Right lobe of liver (tissue), 6 donors: ENCODE data around the gene TJP3. TPM values are rescaled to one million over a fixed set of nuclear protein-coding genes. Genes with fewer than 3 reads are reported as not detected.

Source experiments
- ATAC-seq, 4 donors: fragments of 200-7000 bp; cut with Tn5 transposase; one replicate each; pipeline ENCODE4 v1.9.1; 2020; ENCODE audit warnings: mild to moderate bottlenecking in 4 of 4, moderate library complexity in 4 of 4
- DNase-seq, 3 donors: peaks; one replicate each; pipeline ENCODE4 v3.0.0-alpha.2; 2020
- H3K27ac ChIP-seq, 3 donors: fragments of 200-600 bp; one replicate each; pipeline ENCODE4 v1.8.0; 2022
- H3K27me3 ChIP-seq, 2 donors: fragments of 200-600 bp; one replicate each; pipeline ENCODE4 v1.8.0; 2022
- H3K36me3 ChIP-seq, 4 donors: fragments of 200-600 bp; sonication (generic) in 1 of 4; one replicate each; pipeline versions ENCODE4 v1.5.1 to v1.8.0; 2017 to 2022; ENCODE audit warnings: control low read depth in 1 of 4
- H3K4me1 ChIP-seq, 4 donors: fragments of 200-600 bp; sonication (generic) in 1 of 4; one replicate each; pipeline versions ENCODE4 v1.5.1 to v1.8.0; 2017 to 2022; ENCODE audit warnings: control low read depth in 1 of 4
- H3K4me3 ChIP-seq, 3 donors: fragments of 200-600 bp; one replicate each; pipeline ENCODE4 v1.8.0; 2022
- H3K9me3 ChIP-seq, 4 donors: fragments of 200-600 bp; sonication (generic) in 1 of 4; one replicate each; pipeline versions ENCODE4 v1.5.1 to v1.8.0; 2017 to 2022; ENCODE audit warnings: control low read depth in 1 of 4
- CTCF ChIP-seq, 4 donors: fragments of 200-600 bp in 3 of 4; fragments of 450-650 bp in 1 of 4; IDR thresholded peaks; one replicate each; pipeline versions ENCODE4 v1.5.1 to v1.8.0; 2016 to 2022; ENCODE audit warnings: antibody characterized with exemption in 4 of 4, mild to moderate bottlenecking in 2 of 4
- POLR2A ChIP-seq: fragments of 450-650 bp; IDR thresholded peaks from one replicate; pipeline ENCODE4 v1.6.1; 2017; ENCODE audit warnings: antibody characterized with exemption, mild to moderate bottlenecking
- WGBS: methylation state at CpG from one replicate; pipeline ENCODE4 v1.1.6; 2018; ENCODE audit warnings: low coverage, low lambda C conversion rate; ENCODE audit not compliant: insufficient coverage; ENCODE audit errors: missing lambda C conversion rate; 5-methylcytosine and 5-hydroxymethylcytosine counted together
- intact Hi-C, 2 donors: fragments of 100-400 bp; cut with DNase I; formaldehyde crosslinking; loops; one replicate each; pipeline versions ENCODE4 v1.11.2 to v1.14.1; 2022
- total RNA-seq, 6 experiments: library from RNA; depleted of rRNA in 2 of 6; stranded (reverse); fragments of >200 nt in 2 of 6; fragmentation: NEBNext Ultra II Directional in 3 of 6; extraction: Animal tissue kit (Norgen Biotek cat#: 25700) in 3 of 6; gene quantifications; one replicate each; pipeline versions ENCODE4 v1.1.0 to v1.2.4, GENCODE V29; 2016 to 2023
- donor health status: DM: no; HTN: yes; CAD: no.
- donor health status: DM: no; HTN: no; CAD: no.
- donor health status: DM: no; HTN: no; CAD: no.
- donor health status: DM: no; HTN: yes; CAD: no.
- donor health status: DM: no; HTN: yes; CAD: no.

The TJP3 gene
- total RNA-seq, 6 experiments from 2014 or later: 7.9 to 27.0 (median 16.5) TPM

- no peak overlapping the region for H3K27ac ChIP-seq
These were observed 60.0 kb downstream of the TJP3 start for GRCh38 chr19:3768015-3768747.

GRCh38 chr19:3768748-3769099 is 60.5 kb downstream of the TJP3 start:
- ATAC-seq (no peak), DNase-seq (no peak)
- no peak overlapping the region for H3K4me3 ChIP-seq
- H3K36me3 ChIP-seq: peaks cover 0 to 20% (median 0%) of the 10 kb centered on the region in 4 donors
- intact Hi-C loops: no loop called here
- no peaks in the 10 kb centered on the region for H3K27me3 ChIP-seq
- WGBS: 78% methylated on average over 4 of the region's 7 CpGs
- H3K4me1 ChIP-seq: no peaks in the 10 kb centered on the region
- no peaks in the 10 kb centered on the region for H3K9me3 ChIP-seq
- TF ChIP-seq CTCF (IDR thresholded peaks at IDR 0.05) (no peak), POLR2A (no peak)
- H3K27ac ChIP-seq: no peak overlapping the region

More at GRCh38 chr19:3768015-3768747, 60.0 kb downstream of the TJP3 start:
- Histone ChIP-seq H3K27me3 (no peaks in the 10 kb centered on the region), H3K4me3 (no peak overlapping the region), H3K4me1 (peaks cover 0 to 5% (median 1%) of the 10 kb centered on the region in 4 donors), H3K9me3 (no peaks in the 10 kb centered on the region), H3K36me3 (peaks cover 0 to 20% (median 0%) of the 10 kb centered on the region in 4 donors)
- ATAC-seq: no peak
- DNase-seq: no peak
- intact Hi-C loops: no loop called here
- TF ChIP-seq CTCF (IDR thresholded peaks at IDR 0.05) (no peak), POLR2A (no peak)
- WGBS: 50% methylated on average over 2 of the region's 25 CpGs

GRCh38 chr19:3769494-3769893 is 61.3 kb downstream of the TJP3 start:
- no peak overlapping the region for H3K4me3 ChIP-seq
- intact Hi-C loops: no loop called here
- H3K4me1 ChIP-seq: no peaks in the 10 kb centered on the region
- H3K36me3 ChIP-seq: peaks cover 0 to 20% (median 0%) of the 10 kb centered on the region in 4 donors
- H3K27ac ChIP-seq: no peak overlapping the region
- H3K27me3 ChIP-seq: no peaks in the 10 kb centered on the region
- TF ChIP-seq POLR2A: no peak
- TF ChIP-seq CTCF (IDR thresholded peaks at IDR 0.05): no peak
- no CpG with 5 or more reads among the region's 17 CpGs for WGBS
- ATAC-seq (peak in 1 of 4 donors; percentile 4), DNase-seq (no peak)
- no peaks in the 10 kb centered on the region for H3K9me3 ChIP-seq

- intact Hi-C loops: no loop called here
- H3K9me3 ChIP-seq: no peaks in the 10 kb centered on the region
- no peak overlapping the region for H3K4me3 ChIP-seq
- DNase-seq: no peak
- no CpG with 5 or more reads among the region's 53 CpGs for WGBS
- peak in 2 of 4 donors; percentile 5 to 16 for ATAC-seq
- H3K36me3 ChIP-seq: peaks cover 0 to 16% (median 0%) of the 10 kb centered on the region in 4 donors
- TF ChIP-seq CTCF (IDR thresholded peaks at IDR 0.05) (no peak), POLR2A (no peak)
- H3K27me3 ChIP-seq: no peaks in the 10 kb centered on the region
- no peaks in the 10 kb centered on the region for H3K4me1 ChIP-seq
- no peak overlapping the region for H3K27ac ChIP-seq
These were observed 62.2 kb downstream of the TJP3 start for GRCh38 chr19:3770136-3770999.
